ENCODE measurements around the gene JAKMIP3. TPM values are rescaled to one million over a fixed set of nuclear protein-coding genes. Genes with fewer than 3 reads are reported as not detected.

Gene JAKMIP3
- polyA plus RNA-seq, 2 of the 4 experiments (the other 2 are of a cell fraction) = 3.1 to 4.1 TPM

DNA sequence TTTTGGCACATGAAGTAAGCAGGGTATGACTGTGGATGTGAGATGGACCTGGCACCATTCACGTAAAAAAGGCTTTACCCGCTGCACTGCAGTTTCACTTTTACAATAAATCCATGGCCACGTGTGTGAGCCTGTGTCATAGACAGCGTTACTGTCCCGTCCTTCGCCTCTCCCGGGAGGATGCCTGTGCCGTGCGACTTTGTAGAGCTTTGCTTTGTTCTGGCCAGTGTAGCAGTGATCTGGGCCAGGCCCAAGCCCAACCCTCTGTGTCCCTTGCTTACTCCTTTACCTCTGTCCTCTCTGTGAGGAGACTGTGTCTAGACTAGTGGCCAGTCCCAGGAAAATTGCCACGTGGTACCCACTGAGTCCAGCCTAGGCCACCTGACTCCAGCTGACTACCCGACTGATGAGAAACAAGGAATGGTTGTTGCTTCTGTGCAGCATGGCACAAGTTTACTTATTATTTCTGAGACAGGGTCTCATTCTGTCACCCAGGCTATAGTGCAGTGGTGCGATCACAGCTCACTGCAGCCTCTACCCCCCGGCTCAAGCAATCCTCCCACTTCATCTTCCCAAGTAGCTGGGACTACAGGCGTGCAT, 48.1 kb downstream of the JAKMIP3 start:
- DNase-seq (ENCODE audit: low read depth in 1 of 2, low spot score in 1 of 2) (no peak), FAIRE-seq (no peak), ATAC-seq (no peak)
- WGBS (ENCODE audit: missing lambda C conversion rate) = 87% methylated on average over 14 of the region's 14 CpGs
- Histone ChIP-seq H3K4me3 (no peak overlapping the region), H3K27ac (no peak overlapping the region), H3K4me2 (no peak overlapping the region), H3K9me3 (no peaks in the 10 kb centered on the region), H3K4me1 (no peaks in the 10 kb centered on the region)
- CTCF ChIA-PET = interaction anchor here (0.7 to 1.5 kb wide), 3 partner anchors 10 to 29 kb away, joined by 3 read pairs; no protein-coding TSS in a partner anchor
- POLR2A ChIA-PET = no interaction called here
- TF ChIP-seq BHLHE40 (IDR thresholded peaks at IDR 0.05; ENCODE audit: low read depth, low read length) (no peak), FOXS1 (CRISPR knock-in tag; IDR thresholded peaks at IDR 0.05) (no peak), RCOR1 (IDR thresholded peaks at IDR 0.05; ENCODE audit: low read depth, low read length) (no peak), ESRRA (IDR thresholded peaks at IDR 0.05; ENCODE audit: borderline replicate concordance, low read length) (no peak), TP53 (CRISPR knock-in tag; IDR thresholded peaks at IDR 0.05) (no peak), RAD21 (conservative IDR thresholded peaks at IDR 0.05 in 1 of 2, IDR thresholded peaks at IDR 0.05 in 1 of 2) (no peak), HDAC2 (IDR thresholded peaks at IDR 0.05) (no peak), NFE2L2 (conservative IDR thresholded peaks at IDR 0.05; ENCODE audit: low read length) (no peak), SREBF2 (IDR thresholded peaks at IDR 0.05) (no peak), MAFK (IDR thresholded peaks at IDR 0.05; ENCODE audit: partially characterized antibody) (no peak), CTCF (IDR thresholded peaks at IDR 0.05) (no peak), RFX5 (IDR thresholded peaks at IDR 0.05) (no peak), POLR2A (IDR thresholded peaks at IDR 0.05; ENCODE audit: low read length) (no peak), FOSB (CRISPR knock-in tag; IDR thresholded peaks at IDR 0.05) (no peak), JUNB (IDR thresholded peaks at IDR 0.05) (no peak), CHD2 (IDR thresholded peaks at IDR 0.05; ENCODE audit: low read length, partially characterized antibody) (no peak)

DNA sequence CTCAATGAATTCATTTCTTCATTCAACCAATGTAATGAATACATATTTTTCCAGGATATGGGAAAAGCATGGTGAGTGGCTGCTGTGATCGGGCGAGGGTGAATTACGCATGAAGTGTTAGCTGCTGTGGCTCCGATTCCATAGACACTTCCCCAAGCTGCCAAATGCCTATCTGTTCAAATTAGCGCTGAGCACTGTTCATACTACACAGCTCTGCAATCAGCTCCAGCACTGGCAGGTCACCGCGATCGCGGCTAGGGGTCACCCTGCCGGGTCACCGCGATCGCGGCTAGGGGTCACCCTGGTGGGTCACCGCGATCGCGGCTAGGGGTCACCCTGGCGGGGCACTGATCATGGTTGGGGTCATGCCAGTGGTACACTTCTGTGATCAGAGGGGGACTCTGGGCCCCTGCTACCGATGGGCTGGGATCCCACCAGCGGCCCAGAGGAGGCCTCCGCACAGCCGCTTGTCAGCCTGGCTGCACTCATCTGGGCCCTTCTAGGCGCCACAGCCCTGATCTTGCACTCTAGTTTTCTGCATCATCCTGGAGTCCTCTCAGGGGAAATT, 49.3 kb downstream of the JAKMIP3 start:
- Histone ChIP-seq H3K27ac (no peak overlapping the region), H3K9me3 (no peaks in the 10 kb centered on the region), H3K4me3 (no peak overlapping the region), H3K4me1 (no peaks in the 10 kb centered on the region), H3K4me2 (no peak overlapping the region)
- TF ChIP-seq POLR2AphosphoS2 (conservative IDR thresholded peaks at IDR 0.05; ENCODE audit: low read length) (no peak), TFCP2L1 (CRISPR knock-in tag; IDR thresholded peaks at IDR 0.05) (no peak), BCL3 (IDR thresholded peaks at IDR 0.05) (no peak), RAD21 (conservative IDR thresholded peaks at IDR 0.05 in 1 of 2, IDR thresholded peaks at IDR 0.05 in 1 of 2) (no peak), JUNB (IDR thresholded peaks at IDR 0.05) (no peak), EHF (CRISPR knock-in tag; IDR thresholded peaks at IDR 0.05) (no peak), NR3C1 (IDR thresholded peaks at IDR 0.05) (no peak), ATOH8 (CRISPR knock-in tag; IDR thresholded peaks at IDR 0.05; ENCODE audit: low read depth) (no peak)
- ATAC-seq = no peak
- CTCF ChIA-PET = no interaction called here
- POLR2A ChIA-PET = no interaction called here
- no peak for FAIRE-seq
- 89% methylated on average over 24 of the region's 24 CpGs for WGBS (ENCODE audit: missing lambda C conversion rate)
- no peak for DNase-seq (ENCODE audit: low read depth in 1 of 2, low spot score in 1 of 2)

Other genes starting within 250 kb of the JAKMIP3 start
- 31.1 and 36.0 TPM in 2 replicates for gene PPP2R2D, start 164.9 kb upstream of the JAKMIP3 start, polyA plus RNA-seq (2011; rRNA removed)
- gene PPP2R2D, start 164.9 kb upstream of the JAKMIP3 start, polyA plus RNA-seq (2017; fragmentation: RNase III; extraction: RNeasy Plus Mini Kit Qiagen cat#74134 plus additional on column Dnase treatment) = 23.1 to 23.9 TPM (median 23.3 TPM) in 3 replicates
- gene BNIP3, start 84.0 kb upstream of the JAKMIP3 start, polyA plus RNA-seq (2011; rRNA removed) = 46.6 and 51.2 TPM in 2 replicates
- gene BNIP3, start 84.0 kb upstream of the JAKMIP3 start, polyA plus RNA-seq (2017; fragmentation: RNase III; extraction: RNeasy Plus Mini Kit Qiagen cat#74134 plus additional on column Dnase treatment) = 46.9 to 52.1 TPM (median 51.0 TPM) in 3 replicates
- 2.9 and 3.9 TPM in 2 replicates for gene DPYSL4, start 121.0 kb downstream of the JAKMIP3 start, polyA plus RNA-seq (2011; rRNA removed)
- gene DPYSL4, start 121.0 kb downstream of the JAKMIP3 start, polyA plus RNA-seq (2017; fragmentation: RNase III; extraction: RNeasy Plus Mini Kit Qiagen cat#74134 plus additional on column Dnase treatment) = 13.5 to 14.1 TPM (median 14.0 TPM) in 3 replicates
- gene STK32C, start 242.0 kb downstream of the JAKMIP3 start, polyA plus RNA-seq (2011; rRNA removed) = 23.5 and 29.9 TPM in 2 replicates
- gene STK32C, start 242.0 kb downstream of the JAKMIP3 start, polyA plus RNA-seq (2017; fragmentation: RNase III; extraction: RNeasy Plus Mini Kit Qiagen cat#74134 plus additional on column Dnase treatment) = 41.5 to 47.9 TPM (median 43.6 TPM) in 3 replicates